ENCODE results near the gene CRIP3. TPM values are rescaled to one million over a fixed set of nuclear protein-coding genes. Genes with fewer than 3 reads are reported as not detected.

The CRIP3 gene
- total and polyA plus RNA-seq, 2 donors (not counting 3 experiments of a cell fraction or from before 2014, with no cell fraction given), result not detected

DNA sequence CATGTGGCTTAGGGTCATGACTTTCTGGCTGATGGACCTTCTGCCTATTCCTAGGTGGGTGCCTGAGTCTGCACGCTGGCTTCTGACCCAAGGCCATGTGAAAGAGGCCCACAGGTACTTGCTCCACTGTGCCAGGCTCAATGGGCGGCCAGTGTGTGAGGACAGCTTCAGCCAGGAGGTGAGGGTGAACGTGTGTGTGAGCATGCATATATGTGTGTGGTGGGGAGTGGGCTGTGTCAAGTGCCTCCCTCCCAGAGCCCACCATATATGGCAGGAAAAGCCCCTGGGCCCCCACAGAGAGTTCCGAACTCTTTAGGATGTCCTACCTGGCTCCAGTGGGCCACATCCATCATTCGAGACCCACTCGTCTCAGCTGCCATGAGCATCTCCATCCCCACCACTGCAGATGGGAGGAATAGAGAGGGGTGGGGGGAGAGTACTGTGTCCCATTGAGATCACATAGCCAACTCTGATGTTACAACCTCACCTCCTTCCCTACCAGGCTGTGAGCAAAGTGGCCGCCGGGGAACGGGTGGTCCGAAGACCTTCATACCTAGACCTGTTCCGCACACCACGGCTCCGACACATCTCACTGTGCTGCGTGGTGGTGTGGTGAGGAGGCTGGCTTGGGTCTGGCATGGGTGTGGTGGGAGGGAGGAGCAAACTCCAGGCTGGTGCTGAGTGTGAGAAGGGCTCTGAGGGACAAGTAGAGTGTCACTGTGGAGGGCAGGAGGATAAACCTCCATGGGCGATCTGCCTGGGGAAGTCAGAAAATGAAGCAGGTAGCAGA is 7.3 kb downstream of the CRIP3 start:
- no peaks in the 10 kb centered on the region for H3K79me2 ChIP-seq (ENCODE audit: control insufficient read depth, insufficient read depth, low read length)
- CTCF ChIA-PET, result interaction anchor here (1.4 to 1.5 kb wide), 2 partner anchors 12 to 19 kb away, joined by 3 read pairs; no protein-coding TSS in a partner anchor
- no peaks in the 10 kb centered on the region for H3K36me3 ChIP-seq (ENCODE audit: control insufficient read depth in 2 of 2, extremely low read depth in 1 of 2, insufficient read depth in 2 of 2, low read length in 2 of 2)
- dilution Hi-C loops (cut with MboI; ENCODE audit: extremely low pct_ligation_motif_present, low sequenced_read_pairs), result no loop called here
- BruUV-seq (replicated peaks), result no TSS peak
- no peak for FAIRE-seq
- no peak overlapping the region for H2AFZ ChIP-seq (ENCODE audit: low read depth, low read length)
- no peaks in the 10 kb centered on the region for H3K4me1 ChIP-seq (ENCODE audit: control insufficient read depth, extremely low read depth, insufficient read depth, low read length)
- no peaks in the 10 kb centered on the region for H4K20me1 ChIP-seq (replicated peaks; ENCODE audit: control insufficient read depth, extremely low read depth, insufficient read depth, low read length)
- no peak overlapping the region for H3K27ac ChIP-seq (ENCODE audit: insufficient read depth, low read depth, low read length)
- H3K9ac ChIP-seq (replicated peaks; ENCODE audit: extremely low read depth, insufficient read depth, low read length), result no peak overlapping the region
- peaks cover 0 to 13% of the 10 kb centered on the region in 2 experiments for H3K27me3 ChIP-seq (ENCODE audit: control insufficient read depth in 2 of 2, insufficient read depth in 2 of 2, low read length in 2 of 2)
- TF ChIP-seq POLR2AphosphoS5 (IDR thresholded peaks at IDR 0.05; ENCODE audit: insufficient read depth, low read depth, low read length), result no peak
- TF ChIP-seq, protein P1, sequence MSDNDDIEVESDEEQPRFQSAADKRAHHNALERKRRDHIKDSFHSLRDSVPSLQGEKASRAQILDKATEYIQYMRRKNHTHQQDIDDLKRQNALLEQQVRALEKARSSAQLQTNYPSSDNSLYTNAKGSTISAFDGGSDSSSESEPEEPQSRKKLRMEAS (IDR thresholded peaks at IDR 0.05; ENCODE audit: insufficient read depth, insufficient read length), result no peak
- TF ChIP-seq GATA2 (IDR thresholded peaks at IDR 0.05; ENCODE audit: insufficient read depth, insufficient read length, low read depth, low read length), result no peak
- no peak for TF ChIP-seq POLR2A (IDR thresholded peaks at IDR 0.05; ENCODE audit: low read depth, low read length)
- no peak for TF ChIP-seq MYC (IDR thresholded peaks at IDR 0.05; ENCODE audit: low read depth, low read length)
- TF ChIP-seq FOS (IDR thresholded peaks at IDR 0.05; ENCODE audit: borderline replicate concordance, insufficient read depth, low read length), result no peak
- TF ChIP-seq EZH2 (IDR thresholded peaks at IDR 0.05; ENCODE audit: borderline replicate concordance, low read depth, low read length, severe bottlenecking), result no peak
- TF ChIP-seq JUN (IDR thresholded peaks at IDR 0.05; ENCODE audit: borderline replicate concordance, insufficient read depth, insufficient read length, low read depth), result no peak
- TF ChIP-seq, protein P2, sequence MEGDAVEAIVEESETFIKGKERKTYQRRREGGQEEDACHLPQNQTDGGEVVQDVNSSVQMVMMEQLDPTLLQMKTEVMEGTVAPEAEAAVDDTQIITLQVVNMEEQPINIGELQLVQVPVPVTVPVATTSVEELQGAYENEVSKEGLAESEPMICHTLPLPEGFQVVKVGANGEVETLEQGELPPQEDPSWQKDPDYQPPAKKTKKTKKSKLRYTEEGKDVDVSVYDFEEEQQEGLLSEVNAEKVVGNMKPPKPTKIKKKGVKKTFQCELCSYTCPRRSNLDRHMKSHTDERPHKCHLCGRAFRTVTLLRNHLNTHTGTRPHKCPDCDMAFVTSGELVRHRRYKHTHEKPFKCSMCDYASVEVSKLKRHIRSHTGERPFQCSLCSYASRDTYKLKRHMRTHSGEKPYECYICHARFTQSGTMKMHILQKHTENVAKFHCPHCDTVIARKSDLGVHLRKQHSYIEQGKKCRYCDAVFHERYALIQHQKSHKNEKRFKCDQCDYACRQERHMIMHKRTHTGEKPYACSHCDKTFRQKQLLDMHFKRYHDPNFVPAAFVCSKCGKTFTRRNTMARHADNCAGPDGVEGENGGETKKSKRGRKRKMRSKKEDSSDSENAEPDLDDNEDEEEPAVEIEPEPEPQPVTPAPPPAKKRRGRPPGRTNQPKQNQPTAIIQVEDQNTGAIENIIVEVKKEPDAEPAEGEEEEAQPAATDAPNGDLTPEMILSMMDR (IDR thresholded peaks at IDR 0.05; ENCODE audit: extremely low read depth in 1 of 2, insufficient read depth in 1 of 2, low read depth in 1 of 2, low read length in 2 of 2), result no peak
- H3K4me2 ChIP-seq (ENCODE audit: insufficient read depth, low read length), result no peak overlapping the region
- no peaks in the 10 kb centered on the region for H3K9me3 ChIP-seq (replicated peaks; ENCODE audit: control insufficient read depth, insufficient read depth, low read length)
- no peaks in the 10 kb centered on the region for H3K9me1 ChIP-seq (replicated peaks; ENCODE audit: control insufficient read depth, extremely low read depth, insufficient read depth, low read length)
- intact Hi-C loops (cut with micrococcal nuclease), result no loop called here
- H3K4me3 ChIP-seq (replicated peaks in 1 of 3; ENCODE audit: insufficient read depth in 1 of 3, low read depth in 1 of 3, low read length in 3 of 3), result no peak overlapping the region
- POLR2A ChIA-PET, result no interaction called here
- no peak for DNase-seq (ENCODE audit: low read depth, low spot score)
